Measurements from ENCODE around the gene CHURC1. TPM values are rescaled to one million over a fixed set of nuclear protein-coding genes. Genes with fewer than 3 reads are reported as not detected.

Gene CHURC1
- 100 to 1,000 TPM in 3 of 4 donors, 10 to 100 TPM in 1; 88.0 to 183 (median 114) TPM for total RNA-seq

GRCh38 chr14:64914237-64915028 lies at the start of gene CHURC1:
CHURC1 (plus strand) TSS chr14:64914455; CDS start chr14:64914496, 41 bp downstream.
- Histone ChIP-seq H3K9me3 (no peaks in the 10 kb centered on the region), H3K36me3 (no peaks in the 10 kb centered on the region), H3K4me1 (peaks cover 6 to 48% (median 13%) of the 10 kb centered on the region in 3 donors), H3K27ac (peak within 1 kb of the TSS; percentile 79 to 98 (median 93)), H3K4me3 (peak within 1 kb of the TSS; percentile 76 to 78), H3K27me3 (peaks cover 11% of the 10 kb centered on the region)
- peak; percentile 99 for ATAC-seq
- 0% methylated on average over 1 to 3 of the region's 49 CpGs for WGBS, 2 donors (ENCODE audit: low coverage in 1 of 2)
- TF ChIP-seq EP300 (IDR thresholded peaks at IDR 0.05): no peak
- TF ChIP-seq POLR2AphosphoS5 (IDR thresholded peaks at IDR 0.05): peak; percentile 96
- peak; percentile 77 to 78 for TF ChIP-seq POLR2A (IDR thresholded peaks at IDR 0.05)
- peak in 1 of 4 experiments; percentile 18 for TF ChIP-seq CTCF (IDR thresholded peaks at IDR 0.05)

GRCh38 chr14:64865109-64865508 lies 49.1 kb upstream of the CHURC1 start:
- TF ChIP-seq POLR2A (IDR thresholded peaks at IDR 0.05) (no peak), CTCF (IDR thresholded peaks at IDR 0.05) (no peak), EP300 (IDR thresholded peaks at IDR 0.05) (no peak), POLR2AphosphoS5 (IDR thresholded peaks at IDR 0.05) (no peak)
- ATAC-seq: no peak
- Histone ChIP-seq H3K36me3 (no peaks in the 10 kb centered on the region), H3K4me3 (no peak overlapping the region), H3K4me1 (no peaks in the 10 kb centered on the region), H3K9me3 (no peaks in the 10 kb centered on the region), H3K27me3 (peaks cover 3% of the 10 kb centered on the region), H3K27ac (no peak overlapping the region)
- WGBS, 2 donors (ENCODE audit: low coverage in 1 of 2): 66 to 69% methylated on average over 4 to 6 of the region's 6 CpGs

- 62 to 73% methylated on average over 5 to 6 of the region's 6 CpGs for WGBS, 2 donors (ENCODE audit: low coverage in 1 of 2)
- ATAC-seq: no peak
These were observed 48.3 kb upstream of the CHURC1 start for GRCh38 chr14:64865992-64866391.

GRCh38 chr14:64867182-64867581 lies 47.1 kb upstream of the CHURC1 start:
- H3K27me3 ChIP-seq: peaks cover 3% of the 10 kb centered on the region
- no peak for ATAC-seq
- H3K4me3 ChIP-seq: no peak overlapping the region
- TF ChIP-seq POLR2A (IDR thresholded peaks at IDR 0.05): no peak
- no peak for TF ChIP-seq EP300 (IDR thresholded peaks at IDR 0.05)
- no peak for TF ChIP-seq POLR2AphosphoS5 (IDR thresholded peaks at IDR 0.05)
- no peak for TF ChIP-seq CTCF (IDR thresholded peaks at IDR 0.05)
- no peaks in the 10 kb centered on the region for H3K36me3 ChIP-seq
- 87 to 100% methylated on average over 1 to 3 of the region's 3 CpGs for WGBS, 2 donors (ENCODE audit: low coverage in 1 of 2)
- no peak overlapping the region for H3K27ac ChIP-seq
- H3K4me1 ChIP-seq: no peaks in the 10 kb centered on the region
- no peaks in the 10 kb centered on the region for H3K9me3 ChIP-seq

More at GRCh38 chr14:64865992-64866391, 48.3 kb upstream of the CHURC1 start:
- Histone ChIP-seq H3K36me3 (no peaks in the 10 kb centered on the region), H3K27me3 (peaks cover 3% of the 10 kb centered on the region), H3K4me3 (no peak overlapping the region), H3K4me1 (no peaks in the 10 kb centered on the region), H3K27ac (no peak overlapping the region), H3K9me3 (no peaks in the 10 kb centered on the region)
- TF ChIP-seq POLR2A (IDR thresholded peaks at IDR 0.05): no peak
- TF ChIP-seq POLR2AphosphoS5 (IDR thresholded peaks at IDR 0.05): no peak
- no peak for TF ChIP-seq CTCF (IDR thresholded peaks at IDR 0.05)
- no peak for TF ChIP-seq EP300 (IDR thresholded peaks at IDR 0.05)

- no peak overlapping the region for H3K4me3 ChIP-seq
- peaks cover 9% of the 10 kb centered on the region for H3K27me3 ChIP-seq
- no peak for TF ChIP-seq EP300 (IDR thresholded peaks at IDR 0.05)
- TF ChIP-seq POLR2A (IDR thresholded peaks at IDR 0.05): no peak
- no peak for TF ChIP-seq CTCF (IDR thresholded peaks at IDR 0.05)
- WGBS, 2 donors (ENCODE audit: low coverage in 1 of 2): 62 to 88% methylated on average over 2 of the region's 2 CpGs
- H3K9me3 ChIP-seq: no peaks in the 10 kb centered on the region
- no peaks in the 10 kb centered on the region for H3K4me1 ChIP-seq
- no peak overlapping the region for H3K27ac ChIP-seq
- no peaks in the 10 kb centered on the region for H3K36me3 ChIP-seq
- no peak for ATAC-seq
These were observed 45.9 kb upstream of the CHURC1 start for GRCh38 chr14:64868379-64868778.

All from gastroesophageal sphincter (tissue), 4 donors.